ENCODE data around the gene PLAAT2. TPM values are rescaled to one million over a fixed set of nuclear protein-coding genes. Genes with fewer than 3 reads are reported as not detected.
A peak's percentile ranks its signal among the peaks of the same experiment; 100 is the strongest.

Gene PLAAT2
- 100 to 1,000 TPM in 1 of 3 donors, 10 to 100 TPM in 2; 44.3 to 238 (median 62.8) TPM for total RNA-seq
- long read RNA-seq, donor 1, transcript HRASLS2-201 (4 exons, 742 nt): major isoform, 20 of 21 reads
- long read RNA-seq, donor 1, partial matches to known transcripts: 0 of 21 reads
- long read RNA-seq, donor 1, other reads (novel, unspliced or antisense): 1 of 21 reads
- long read RNA-seq, donor 2, transcript HRASLS2-201 (4 exons, 742 nt): major isoform, 225 of 248 reads
- long read RNA-seq, donor 2, partial matches to known transcripts: 12 of 248 reads
- long read RNA-seq, donor 2, other reads (novel, unspliced or antisense): 11 of 248 reads

DNA sequence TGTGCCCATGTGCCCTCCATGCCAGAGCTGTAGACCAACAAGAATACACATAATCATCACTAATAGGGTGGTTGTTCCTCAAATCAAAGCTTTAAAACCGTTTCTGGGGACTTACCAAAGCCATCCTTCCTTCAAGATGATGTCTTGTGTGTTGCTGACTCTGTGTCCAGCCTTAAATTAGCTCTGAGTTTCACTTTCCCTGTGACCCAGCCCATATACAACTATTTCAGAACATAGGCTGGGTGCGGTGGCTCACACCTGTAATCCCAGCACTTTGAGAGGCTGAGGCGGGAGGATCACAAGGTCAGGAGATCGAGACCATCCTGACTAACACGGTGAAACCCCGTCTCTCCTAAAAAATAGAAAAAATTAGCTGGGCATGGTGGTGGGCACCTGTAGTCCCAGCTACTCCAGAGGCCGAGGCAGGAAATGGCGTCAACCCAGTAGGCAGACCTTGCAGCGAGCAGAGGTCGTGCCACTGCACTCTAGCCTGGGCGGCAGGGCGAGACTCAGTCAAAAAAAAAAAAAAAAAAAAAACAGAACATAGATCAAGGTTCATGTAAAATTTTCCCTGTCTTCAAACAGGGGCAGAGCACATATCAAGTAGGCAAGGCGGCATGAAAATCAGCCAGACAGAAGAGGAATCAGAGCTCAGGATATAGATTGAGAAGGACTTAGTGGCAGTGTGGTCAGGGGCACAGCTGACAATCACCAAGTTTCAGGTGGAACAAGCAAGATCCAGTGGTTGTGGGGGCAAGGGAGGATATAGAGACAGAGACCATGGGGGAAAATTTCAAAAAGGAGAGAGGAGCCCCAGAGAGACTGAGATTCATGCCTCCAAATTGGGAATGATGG is at the start of gene PLAAT2:
Gene PLAAT2 (minus strand): TSS at position 179 of the 855 bp plus-strand sequence. CDS start 55 bp downstream, at position 124.
- Histone ChIP-seq H3K4me1 (ENCODE audit: low read depth) (peaks cover 31% of the 10 kb centered on the region), H3K36me3 (ENCODE audit: low read depth) (no peaks in the 10 kb centered on the region), H3K4me3 (no peak within 1 kb of the TSS), H3K9me3 (no peaks in the 10 kb centered on the region)
- intact Hi-C loops (cut with DNase I, micrococcal nuclease): loop anchor here in 1 of 2 donors (10.0 kb wide), 1 partner anchor 679 kb away; the partner anchor contains the start of gene SLC3A2
- DNase-seq (no peak), ATAC-seq (peak; percentile 7)
- TF ChIP-seq, protein P1, sequence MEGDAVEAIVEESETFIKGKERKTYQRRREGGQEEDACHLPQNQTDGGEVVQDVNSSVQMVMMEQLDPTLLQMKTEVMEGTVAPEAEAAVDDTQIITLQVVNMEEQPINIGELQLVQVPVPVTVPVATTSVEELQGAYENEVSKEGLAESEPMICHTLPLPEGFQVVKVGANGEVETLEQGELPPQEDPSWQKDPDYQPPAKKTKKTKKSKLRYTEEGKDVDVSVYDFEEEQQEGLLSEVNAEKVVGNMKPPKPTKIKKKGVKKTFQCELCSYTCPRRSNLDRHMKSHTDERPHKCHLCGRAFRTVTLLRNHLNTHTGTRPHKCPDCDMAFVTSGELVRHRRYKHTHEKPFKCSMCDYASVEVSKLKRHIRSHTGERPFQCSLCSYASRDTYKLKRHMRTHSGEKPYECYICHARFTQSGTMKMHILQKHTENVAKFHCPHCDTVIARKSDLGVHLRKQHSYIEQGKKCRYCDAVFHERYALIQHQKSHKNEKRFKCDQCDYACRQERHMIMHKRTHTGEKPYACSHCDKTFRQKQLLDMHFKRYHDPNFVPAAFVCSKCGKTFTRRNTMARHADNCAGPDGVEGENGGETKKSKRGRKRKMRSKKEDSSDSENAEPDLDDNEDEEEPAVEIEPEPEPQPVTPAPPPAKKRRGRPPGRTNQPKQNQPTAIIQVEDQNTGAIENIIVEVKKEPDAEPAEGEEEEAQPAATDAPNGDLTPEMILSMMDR (IDR thresholded peaks at IDR 0.05): no peak

DNA sequence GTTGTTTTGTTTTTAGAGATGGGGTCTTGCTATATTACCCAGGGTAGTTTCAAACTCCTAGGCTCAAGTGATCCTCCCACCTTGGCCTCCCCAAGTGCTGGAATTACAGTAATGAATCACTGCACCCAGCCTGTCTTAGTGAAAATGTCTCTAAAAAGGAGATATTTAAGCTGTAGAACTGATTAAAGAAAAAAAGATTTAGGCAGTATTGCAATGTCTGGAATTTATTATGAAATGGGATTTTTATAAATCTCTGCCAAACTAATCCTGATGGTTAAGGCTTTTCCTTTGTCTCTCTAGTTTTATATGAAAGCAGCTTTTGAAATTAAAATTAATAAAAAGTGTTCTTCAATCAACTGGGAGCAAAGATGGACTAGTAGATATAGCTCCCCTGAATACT is 49.0 kb upstream of the PLAAT2 start:
- intact Hi-C loops (cut with DNase I, micrococcal nuclease): no loop called here
- ATAC-seq (no peak), DNase-seq (no peak)
- TF ChIP-seq, protein P1 (IDR thresholded peaks at IDR 0.05): no peak
- Histone ChIP-seq H3K9me3 (no peaks in the 10 kb centered on the region), H3K4me1 (ENCODE audit: low read depth) (peaks cover 3% of the 10 kb centered on the region), H3K4me3 (no peak overlapping the region), H3K36me3 (ENCODE audit: low read depth) (no peaks in the 10 kb centered on the region)

DNA sequence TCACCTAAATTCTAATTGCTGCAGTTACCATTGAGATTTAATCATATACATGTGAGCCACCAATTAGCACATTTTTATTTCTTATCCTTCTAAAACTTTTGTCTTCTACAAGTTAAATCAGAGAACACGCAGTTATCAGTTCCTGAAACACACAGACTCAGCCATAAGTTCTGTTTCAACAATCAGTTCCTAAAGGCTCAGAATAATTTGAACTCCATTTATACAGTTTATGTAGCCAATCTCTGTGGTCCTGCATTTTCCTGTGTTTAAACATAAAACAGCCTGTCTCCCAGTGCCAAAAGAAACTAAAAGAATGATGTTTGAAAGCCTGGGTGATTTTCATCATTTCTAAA is 48.2 kb upstream of the PLAAT2 start:
- ATAC-seq (no peak), DNase-seq (no peak)
- no peaks in the 10 kb centered on the region for H3K9me3 ChIP-seq
- intact Hi-C loops (cut with DNase I, micrococcal nuclease): no loop called here
- no peaks in the 10 kb centered on the region for H3K36me3 ChIP-seq (ENCODE audit: low read depth)
- TF ChIP-seq, protein P1 (IDR thresholded peaks at IDR 0.05): no peak
- no peak overlapping the region for H3K4me3 ChIP-seq
- peaks cover 3% of the 10 kb centered on the region for H3K4me1 ChIP-seq (ENCODE audit: low read depth)

DNA sequence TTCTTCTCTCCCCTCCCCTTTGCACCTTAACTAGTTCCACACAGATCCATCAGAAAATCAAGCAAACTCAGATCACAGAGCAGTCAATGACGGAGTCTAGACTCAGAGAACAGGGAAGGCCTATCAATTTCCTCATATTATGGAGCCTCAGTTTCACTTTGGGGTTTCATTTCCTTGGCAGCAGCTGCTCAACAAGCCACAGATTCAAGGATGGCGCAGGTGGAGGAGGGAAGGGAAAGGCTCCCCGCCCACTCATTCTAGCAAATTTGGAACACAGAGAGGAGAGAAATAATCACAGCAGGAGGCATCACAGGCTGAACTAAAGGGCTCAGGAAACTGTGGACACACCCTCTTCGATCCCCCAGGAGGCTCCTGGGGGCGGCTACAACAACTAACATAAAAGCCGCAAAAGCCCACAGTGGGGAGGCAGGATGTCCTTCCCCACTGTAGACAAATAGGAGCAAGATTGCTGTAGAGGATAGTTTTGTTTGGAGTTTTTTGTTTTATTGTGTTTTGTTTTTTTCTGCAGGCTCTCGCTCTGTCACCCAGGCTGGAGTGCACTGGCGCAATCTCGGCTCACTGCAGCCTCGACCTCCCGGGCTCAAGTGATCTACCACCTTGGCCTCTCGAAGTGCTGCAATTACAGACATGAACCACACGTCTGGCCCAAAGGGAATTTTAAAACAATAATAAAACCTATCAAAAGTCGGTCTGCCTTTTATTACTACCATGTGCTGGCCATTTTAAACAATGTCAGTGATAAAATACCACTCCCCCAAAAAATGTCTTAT is 47.6 kb upstream of the PLAAT2 start:
- TF ChIP-seq, protein P1 (IDR thresholded peaks at IDR 0.05): no peak
- Histone ChIP-seq H3K36me3 (ENCODE audit: low read depth) (no peaks in the 10 kb centered on the region), H3K9me3 (no peaks in the 10 kb centered on the region), H3K4me3 (no peak overlapping the region), H3K4me1 (ENCODE audit: low read depth) (peaks cover 3% of the 10 kb centered on the region)
- DNase-seq (no peak), ATAC-seq (no peak)
- intact Hi-C loops (cut with DNase I, micrococcal nuclease): no loop called here

DNA sequence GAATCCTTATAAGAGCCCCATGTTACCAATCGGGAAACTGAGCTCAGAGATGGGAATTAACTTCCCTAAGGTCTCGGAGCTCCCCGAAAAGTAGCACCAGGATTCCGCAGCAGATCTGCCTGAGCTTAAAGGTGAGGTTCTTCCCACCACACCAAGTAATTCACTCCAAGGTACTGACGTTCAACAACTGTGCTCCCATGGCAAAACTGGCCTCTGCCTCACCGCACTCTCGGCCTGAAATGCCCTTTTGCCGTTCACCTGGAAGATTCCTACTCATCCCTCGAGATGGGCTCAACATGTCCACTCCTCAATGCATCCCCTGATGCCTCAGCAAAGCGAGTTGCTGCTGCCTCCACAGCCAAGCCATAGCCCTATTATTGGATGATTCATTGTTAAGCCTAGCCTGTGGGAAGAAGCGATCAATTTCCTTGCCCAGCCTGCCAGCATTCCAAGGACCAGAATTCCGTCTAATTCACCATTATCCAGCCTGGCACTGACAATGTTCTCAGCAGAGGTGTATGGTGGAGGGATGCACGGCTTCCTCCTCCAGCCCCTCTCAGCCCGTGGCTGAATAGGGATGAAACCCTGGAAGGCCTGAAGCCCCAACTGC is 46.9 kb upstream of the PLAAT2 start:
- Histone ChIP-seq H3K4me3 (no peak overlapping the region), H3K9me3 (no peaks in the 10 kb centered on the region), H3K36me3 (ENCODE audit: low read depth) (no peaks in the 10 kb centered on the region), H3K4me1 (ENCODE audit: low read depth) (peaks cover 3% of the 10 kb centered on the region)
- TF ChIP-seq, protein P1 (IDR thresholded peaks at IDR 0.05): no peak
- intact Hi-C loops (cut with DNase I, micrococcal nuclease): no loop called here
- no peak for DNase-seq
- ATAC-seq: no peak
